ENCODE results near the gene SPAG16.

SPAG16 gene

GRCh38 chr2:214311931-214312749, 1027.9 kb downstream of the SPAG16 start:
- no peak for DNase-seq

GRCh38 chr2:214315324-214315723, 1031.1 kb downstream of the SPAG16 start:
- no peak for DNase-seq

DNA sequence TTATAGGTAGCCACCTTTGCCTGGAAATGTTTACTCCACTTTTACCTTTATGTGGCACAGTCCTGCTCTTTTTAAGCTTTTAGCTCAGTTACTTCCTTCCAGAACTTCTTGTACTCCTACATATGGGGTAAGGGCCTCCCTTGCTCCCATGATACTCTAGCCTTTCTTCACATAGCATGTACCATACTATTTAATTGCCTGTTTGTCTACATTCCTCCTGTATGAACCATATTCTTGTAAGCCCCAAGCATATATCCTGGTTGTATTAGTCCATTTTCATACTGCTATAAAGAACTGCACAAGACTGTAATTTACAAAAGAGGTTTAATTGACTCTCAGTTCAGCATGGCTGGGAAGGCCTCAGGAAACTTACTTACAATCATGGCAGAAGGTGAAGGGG, 1035.9 kb downstream of the SPAG16 start:
- no peak for DNase-seq

DNA sequence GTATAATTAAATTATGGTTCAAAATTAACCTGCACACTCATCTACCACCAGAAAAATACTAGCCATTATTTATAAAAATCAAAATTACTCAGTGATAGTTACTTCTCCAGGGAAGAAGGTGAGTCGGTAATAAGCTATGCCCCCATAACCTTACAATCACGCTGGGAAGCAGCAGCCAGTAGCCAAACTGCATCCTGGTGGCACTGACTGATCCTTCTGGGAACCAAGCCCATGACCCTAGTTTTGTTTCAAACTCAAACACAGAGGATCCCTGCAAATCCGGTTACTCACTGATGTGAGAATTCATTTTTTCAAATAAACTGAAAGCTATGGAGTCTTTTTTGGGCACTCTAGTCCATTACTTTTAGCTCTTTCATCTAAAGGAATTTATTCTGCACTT, 1038.4 kb downstream of the SPAG16 start:
- no peak for DNase-seq

GRCh38 chr2:214325404-214325803, 1041.1 kb downstream of the SPAG16 start:
- DNase-seq, result no peak

- no peak for DNase-seq
Measured at GRCh38 chr2:214328941-214329340, 1044.7 kb downstream of the SPAG16 start.

DNA sequence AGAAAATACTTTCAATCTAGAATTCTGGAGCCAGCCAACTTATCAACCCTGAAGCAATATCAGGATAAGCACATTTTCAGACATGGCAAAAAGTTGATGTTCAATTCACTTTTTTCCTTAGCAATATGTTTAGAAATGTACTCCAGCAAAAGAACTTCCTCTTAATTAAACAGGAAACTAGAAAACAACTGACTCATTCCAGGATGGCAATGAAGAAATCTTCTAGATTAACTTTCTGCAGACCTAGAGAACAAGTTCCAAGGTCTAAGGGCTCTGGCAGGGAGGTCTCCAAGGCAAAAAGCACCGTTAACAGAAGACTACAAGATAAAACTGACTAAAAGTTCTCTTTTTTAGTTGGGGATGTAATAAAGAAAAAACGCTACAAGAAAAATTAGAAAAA, 1057.4 kb downstream of the SPAG16 start:
- peak; percentile 4 for DNase-seq

DNA sequence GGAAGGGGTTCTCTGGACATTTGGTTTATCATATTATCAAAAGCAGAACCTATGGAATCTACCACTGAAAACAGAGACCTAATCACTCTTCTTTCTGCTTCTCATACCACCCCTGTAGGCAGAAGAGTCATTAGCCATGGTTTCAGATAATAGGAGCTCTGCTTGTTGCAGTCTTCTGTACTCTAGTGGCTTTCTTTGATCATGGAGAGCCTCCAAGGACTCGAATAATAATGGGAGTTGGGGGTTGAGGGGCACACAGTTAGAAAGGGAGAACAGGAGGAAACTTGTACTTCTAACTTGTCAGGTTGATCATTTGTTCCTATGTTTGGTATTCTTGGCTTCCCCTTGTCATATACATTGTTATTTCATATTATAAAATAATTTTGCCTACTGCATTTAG, 1074.2 kb downstream of the SPAG16 start:
- DNase-seq, result no peak

DNA sequence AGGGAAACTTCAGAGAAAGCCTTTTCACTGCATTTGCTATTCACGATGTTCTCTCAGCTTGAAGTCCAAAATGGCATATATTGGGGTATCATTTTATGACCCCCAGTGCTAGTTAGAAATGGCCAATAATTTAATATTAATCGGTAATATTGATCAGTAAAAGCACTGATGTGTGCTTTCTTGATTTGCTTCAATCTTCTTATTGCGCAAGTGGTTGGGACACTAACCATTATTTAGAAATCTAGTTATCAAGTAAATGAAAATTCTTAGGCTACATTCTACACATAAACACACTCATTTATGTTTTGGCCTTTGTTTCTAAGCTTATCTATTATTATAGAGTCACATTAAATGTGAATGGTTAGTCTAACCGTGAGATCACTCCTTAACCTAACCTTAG, 1076.9 kb downstream of the SPAG16 start:
- no peak for DNase-seq

GRCh38 chr2:214365549-214365948, 1081.3 kb downstream of the SPAG16 start:
- no peak for DNase-seq

DNA sequence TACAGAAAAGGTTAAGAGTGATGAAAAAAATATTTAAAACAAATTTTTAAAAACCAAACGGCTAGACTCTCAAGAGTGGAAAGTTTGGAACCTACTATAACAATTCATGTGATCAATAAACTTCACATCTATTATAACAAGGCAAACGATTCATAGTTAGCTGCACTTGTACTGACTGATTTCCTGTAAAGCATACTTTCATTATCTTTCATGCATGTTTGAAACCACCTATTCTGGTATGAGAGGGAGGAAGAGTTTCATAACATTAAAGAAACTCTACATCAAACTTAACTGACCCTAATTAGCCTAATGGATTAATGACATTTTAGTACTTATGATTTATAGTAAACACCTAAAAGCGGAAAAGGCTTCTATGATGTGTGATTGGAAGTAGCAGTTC, 1082.9 kb downstream of the SPAG16 start:
- DNase-seq, result no peak

GRCh38 chr2:214376618-214377285, 1092.5 kb downstream of the SPAG16 start:
- no peak for DNase-seq

DNA sequence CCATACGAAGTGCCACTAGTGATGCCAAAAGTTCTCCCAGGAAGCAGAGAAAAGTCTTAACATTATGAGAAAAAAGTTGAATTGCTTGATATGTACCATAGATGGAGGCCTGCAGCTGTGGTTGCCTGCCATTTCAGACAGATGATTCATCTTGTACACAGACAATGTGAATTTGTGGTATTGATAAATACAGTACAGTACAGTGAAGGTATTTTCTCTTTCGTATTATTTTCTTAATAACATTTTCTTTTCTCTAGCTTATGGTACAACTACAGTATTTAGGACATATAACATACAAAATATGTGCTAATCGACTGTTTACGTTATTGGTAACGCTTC, 1093.0 kb downstream of the SPAG16 start:
- no peak for DNase-seq

GRCh38 chr2:214378455-214379103, 1094.3 kb downstream of the SPAG16 start:
- DNase-seq, result no peak

GRCh38 chr2:214379227-214379626, 1095.0 kb downstream of the SPAG16 start:
- no peak for DNase-seq

DNA sequence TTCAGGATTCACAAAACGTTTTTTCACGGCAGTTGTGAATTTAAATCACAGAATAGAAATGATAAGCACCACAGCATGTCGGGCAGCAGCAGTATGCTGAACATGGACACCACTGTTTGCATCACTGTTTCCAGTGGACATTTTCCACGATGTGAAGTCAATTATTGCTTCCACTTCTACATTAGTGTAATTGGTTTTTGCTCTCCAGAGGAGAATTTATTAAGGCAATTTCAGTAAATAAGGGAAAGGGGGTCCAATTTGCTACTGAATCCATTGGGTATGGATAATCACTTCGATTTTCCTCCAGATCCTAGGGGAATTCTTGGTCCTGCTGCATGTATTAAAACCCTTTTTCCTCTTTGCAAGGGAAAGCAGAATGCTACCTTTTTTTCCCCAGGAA, 1096.4 kb downstream of the SPAG16 start:
- DNase-seq, result no peak

DNA sequence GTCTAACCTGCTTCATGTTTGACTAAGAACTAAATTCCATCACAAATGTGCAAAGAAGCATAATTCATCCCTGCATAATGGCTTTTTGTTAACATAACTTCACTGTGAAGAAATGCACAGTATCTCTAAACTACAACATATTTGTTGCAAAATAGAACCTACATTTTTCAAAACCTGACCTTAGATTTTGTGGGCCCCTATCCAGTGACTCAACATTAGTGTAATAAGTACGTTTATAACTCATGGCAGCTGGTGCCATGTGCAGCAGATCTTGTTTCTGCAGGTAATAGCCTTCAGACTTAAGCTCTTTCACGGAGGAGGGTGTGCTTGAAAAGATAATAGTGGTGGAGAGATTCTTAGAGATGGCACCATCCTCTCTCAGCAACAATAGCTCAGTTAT, 1098.0 kb downstream of the SPAG16 start:
- no peak for DNase-seq

GRCh38 chr2:214386720-214387119, 1102.5 kb downstream of the SPAG16 start:
- DNase-seq, result no peak

DNA sequence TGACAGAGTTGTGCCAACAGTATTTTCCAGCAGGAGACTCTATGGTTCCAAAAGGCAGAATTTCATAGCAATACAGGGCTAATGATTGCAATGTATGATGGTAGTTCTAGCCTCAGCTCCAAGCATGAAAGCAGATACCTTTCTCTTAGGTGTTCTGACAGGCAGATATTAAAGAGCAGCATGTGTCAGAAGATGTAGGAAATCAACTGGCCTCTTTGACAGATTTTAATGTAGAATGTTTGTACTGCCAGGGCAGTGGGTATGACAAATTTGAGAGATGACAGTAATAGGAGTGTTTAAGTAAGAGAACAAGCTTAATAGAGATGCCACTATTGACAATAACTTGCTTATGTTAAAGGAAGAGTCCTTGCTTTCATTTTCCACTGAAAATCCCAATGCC, 1105.1 kb downstream of the SPAG16 start:
- no peak for DNase-seq

GRCh38 chr2:214393796-214394195, 1109.5 kb downstream of the SPAG16 start:
- DNase-seq, result no peak

DNA sequence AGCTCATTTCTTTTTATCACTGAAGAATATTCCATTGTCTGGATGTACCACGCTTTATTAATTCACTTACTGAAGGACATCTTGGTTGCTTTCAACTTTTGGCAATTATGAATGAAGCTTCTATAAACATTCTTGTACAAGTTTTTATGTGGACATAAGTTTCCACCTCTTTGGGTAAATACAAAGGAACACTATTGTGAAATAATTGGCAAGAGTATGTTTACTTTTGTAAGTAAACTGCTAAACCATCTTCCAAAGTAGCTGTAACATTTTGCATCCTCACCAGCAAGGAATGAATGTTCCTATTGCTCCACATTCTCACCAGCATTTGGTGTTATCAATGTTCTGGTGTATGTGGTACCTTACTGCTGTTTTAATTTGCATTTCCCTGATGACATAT, 1110.8 kb downstream of the SPAG16 start:
- no peak for DNase-seq

GRCh38 chr2:214401580-214401979, 1117.3 kb downstream of the SPAG16 start:
- DNase-seq, result no peak

DNA sequence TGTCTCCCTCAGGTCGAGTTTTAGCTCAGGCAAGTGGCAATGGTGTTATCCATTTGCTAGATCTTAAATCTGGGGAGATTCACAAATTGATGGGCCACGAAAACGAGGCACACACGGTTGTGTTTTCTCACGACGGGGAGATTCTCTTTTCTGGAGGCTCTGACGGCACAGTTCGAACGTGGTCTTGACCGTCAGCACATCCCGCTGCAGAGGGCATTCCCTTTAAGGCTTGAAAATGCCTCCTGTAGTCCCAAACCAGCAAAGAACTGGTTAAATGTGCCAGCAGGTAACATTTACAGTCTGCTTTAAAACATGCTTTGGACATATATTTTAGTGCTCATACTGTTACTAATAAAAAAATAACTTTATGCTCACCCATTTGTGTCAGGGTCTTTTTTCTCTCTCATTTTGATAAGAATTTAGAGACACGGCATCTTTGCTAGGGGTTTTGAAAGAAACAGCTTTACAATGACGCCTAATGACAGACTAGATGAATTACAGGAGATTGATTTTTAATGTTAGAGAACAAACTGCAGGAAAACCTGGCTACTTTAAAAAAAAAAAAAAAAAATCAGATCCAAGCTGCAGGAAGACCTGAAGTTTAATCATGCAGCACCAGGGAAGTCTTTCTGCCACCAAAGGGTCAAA, 1126.0 kb downstream of the SPAG16 start:
- DNase-seq, result no peak

All from GF-D8 (cell line).